Cerebellar cortex (tissue), 1 donor: ENCODE results near the gene C2CD4C.
"Not testable (repeated sequence)": the region's sequence is repeated elsewhere in the genome, so short reads cannot be mapped to it uniquely, and the experiment has no call there.

ENCODE experiments used
- DNase-seq: peaks from one replicate; pipeline ENCODE4 v3.0.0-alpha.2; 2015; ENCODE audit warnings: low spot score

Gene C2CD4C

GRCh38 chr19:408902-409515, at the start of gene C2CD4C:
Gene C2CD4C (minus strand): TSS chr19:409147. CDS start chr19:408361, 786 bp downstream.
- DNase-seq, result no peak

- DNase-seq, result no peak
Observed at GRCh38 chr19:458091-459042, 49.4 kb upstream of the C2CD4C start.

- DNase-seq, result no peak
Observed at GRCh38 chr19:457636-458035, 48.7 kb upstream of the C2CD4C start.

DNA sequence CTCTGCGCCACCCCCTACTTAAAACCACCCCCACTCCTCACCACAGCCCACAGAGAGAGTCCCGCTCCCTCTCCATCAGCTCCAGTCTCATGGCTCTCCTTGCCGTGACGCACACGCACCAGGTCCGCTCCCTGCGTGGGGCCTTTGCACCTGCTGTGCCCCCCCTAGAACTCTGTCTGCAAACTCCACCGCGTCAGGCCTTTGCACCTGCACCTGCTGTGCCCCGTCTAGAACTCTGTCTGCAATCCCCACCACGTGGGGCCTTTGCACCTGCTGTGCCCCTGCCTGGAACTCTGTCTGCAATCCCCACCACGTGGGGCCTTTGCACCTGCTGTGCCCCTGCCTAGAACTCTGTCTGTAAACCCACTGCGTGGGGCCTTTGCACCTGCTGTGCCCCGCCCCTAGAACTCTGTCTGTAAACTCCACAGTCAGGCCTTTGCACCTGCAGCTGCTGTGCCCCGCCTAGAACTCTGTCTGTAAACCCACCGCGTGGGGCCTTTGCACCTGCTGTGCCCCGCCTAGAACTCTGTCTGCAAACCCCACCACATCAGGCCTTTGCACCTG, 47.7 kb upstream of the C2CD4C start:
- DNase-seq, result no peak

GRCh38 chr19:455851-456546, 47.1 kb upstream of the C2CD4C start:
- DNase-seq, result no peak

GRCh38 chr19:455031-455705, 46.2 kb upstream of the C2CD4C start:
- no peak for DNase-seq

DNA sequence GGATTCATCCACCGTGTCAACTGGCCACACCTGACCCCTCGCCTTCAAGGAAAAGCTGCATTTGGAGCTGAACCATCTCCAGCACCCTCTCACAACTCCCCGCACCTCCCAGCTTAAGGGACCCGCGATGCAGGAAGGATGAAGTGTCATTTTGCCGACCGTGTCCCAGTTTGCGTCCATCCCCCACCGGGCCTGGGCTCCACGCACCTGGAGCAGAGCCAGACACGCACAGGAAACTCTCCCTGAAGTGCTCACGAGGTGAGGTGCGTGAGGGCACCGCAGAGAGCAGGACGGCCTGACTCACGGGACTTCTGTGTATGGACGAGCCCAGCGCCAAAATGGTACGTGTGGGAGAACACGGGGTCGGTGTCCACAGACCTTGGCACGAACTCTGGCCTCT, 44.7 kb upstream of the C2CD4C start:
- no peak for DNase-seq

DNA sequence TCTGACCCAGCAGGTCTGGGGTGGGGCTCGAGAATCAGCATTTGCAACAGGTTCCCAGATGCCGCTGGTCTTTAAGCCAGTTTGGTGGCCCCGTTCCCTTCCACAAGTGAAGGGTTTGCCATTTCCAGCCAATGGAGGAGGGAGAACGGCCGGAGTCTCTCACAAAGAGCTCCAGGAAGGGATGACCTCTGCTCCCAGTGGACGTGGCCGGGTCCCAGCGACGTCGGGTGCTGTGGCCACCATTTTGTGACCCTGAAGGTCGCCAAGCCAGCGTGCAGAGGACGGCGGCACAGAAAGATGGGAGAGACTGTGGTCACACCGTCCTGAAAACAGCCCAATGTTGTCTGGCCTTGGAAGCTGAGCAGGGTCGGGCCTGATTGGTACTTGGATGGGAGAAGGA, 43.9 kb upstream of the C2CD4C start:
- DNase-seq, result no peak

- DNase-seq, result not testable (repeated sequence)
Observed at GRCh38 chr19:450912-451481, 42.0 kb upstream of the C2CD4C start.

DNA sequence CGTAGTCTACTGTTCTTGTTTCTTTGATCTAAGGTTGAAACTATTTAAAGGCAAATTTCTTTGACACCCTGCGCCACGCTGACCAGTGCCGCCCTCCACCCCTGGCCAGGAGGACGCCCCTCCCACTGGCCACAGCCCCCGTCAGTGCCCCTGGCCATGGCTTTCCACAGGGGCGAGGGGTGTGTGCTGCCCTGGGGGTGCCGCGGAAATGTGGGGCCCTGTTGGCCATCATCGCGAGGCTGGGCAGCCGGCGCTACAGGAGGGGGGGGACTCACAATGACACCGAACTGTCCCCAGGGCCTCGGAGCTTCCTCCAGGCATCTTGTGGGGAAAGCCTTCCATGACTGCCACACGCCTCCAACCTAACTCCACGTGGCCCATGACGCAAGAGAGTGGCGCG, 41.0 kb upstream of the C2CD4C start:
- no peak for DNase-seq

GRCh38 chr19:447816-448560, 39.0 kb upstream of the C2CD4C start:
- no peak for DNase-seq

DNA sequence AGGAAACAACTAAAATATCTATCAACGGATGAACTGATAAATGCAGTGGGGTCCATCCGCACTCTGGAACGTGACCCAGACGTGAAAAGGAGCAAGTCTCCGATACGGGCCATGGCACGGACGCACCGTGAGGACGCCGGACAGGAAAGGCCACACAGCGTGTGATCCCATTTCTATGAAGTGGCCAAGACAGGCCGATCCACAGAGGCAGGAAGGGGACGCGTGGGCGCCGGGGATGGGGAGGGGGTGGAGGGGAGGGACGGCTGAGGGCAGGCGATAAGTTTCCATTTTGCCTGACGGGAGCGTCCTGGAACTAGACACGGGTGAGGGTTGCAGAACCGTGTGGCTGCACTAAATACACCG, 38.1 kb upstream of the C2CD4C start:
- no peak for DNase-seq

- no peak for DNase-seq
Observed at GRCh38 chr19:444677-445210, 35.8 kb upstream of the C2CD4C start.

DNA sequence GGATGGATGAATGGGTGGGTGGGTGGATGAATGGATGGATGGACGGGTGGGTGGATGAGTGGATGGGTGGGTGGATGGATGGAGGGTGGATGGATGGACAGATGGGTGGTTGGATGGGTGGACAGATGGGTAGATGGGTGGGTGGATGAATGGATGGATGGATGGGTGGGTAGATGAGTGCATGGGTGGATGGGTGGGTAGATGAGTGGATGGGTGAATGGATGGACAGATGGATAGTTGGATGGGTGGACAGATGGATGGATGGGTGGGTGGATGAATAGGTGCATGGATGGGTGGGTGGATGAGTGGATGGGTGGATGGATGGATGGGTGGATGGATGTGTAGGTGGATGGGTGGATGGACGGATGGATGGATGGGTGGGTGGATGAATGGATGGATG, 34.1 kb upstream of the C2CD4C start:
- no peak for DNase-seq

GRCh38 chr19:442085-442484, 33.1 kb upstream of the C2CD4C start:
- no peak for DNase-seq

DNA sequence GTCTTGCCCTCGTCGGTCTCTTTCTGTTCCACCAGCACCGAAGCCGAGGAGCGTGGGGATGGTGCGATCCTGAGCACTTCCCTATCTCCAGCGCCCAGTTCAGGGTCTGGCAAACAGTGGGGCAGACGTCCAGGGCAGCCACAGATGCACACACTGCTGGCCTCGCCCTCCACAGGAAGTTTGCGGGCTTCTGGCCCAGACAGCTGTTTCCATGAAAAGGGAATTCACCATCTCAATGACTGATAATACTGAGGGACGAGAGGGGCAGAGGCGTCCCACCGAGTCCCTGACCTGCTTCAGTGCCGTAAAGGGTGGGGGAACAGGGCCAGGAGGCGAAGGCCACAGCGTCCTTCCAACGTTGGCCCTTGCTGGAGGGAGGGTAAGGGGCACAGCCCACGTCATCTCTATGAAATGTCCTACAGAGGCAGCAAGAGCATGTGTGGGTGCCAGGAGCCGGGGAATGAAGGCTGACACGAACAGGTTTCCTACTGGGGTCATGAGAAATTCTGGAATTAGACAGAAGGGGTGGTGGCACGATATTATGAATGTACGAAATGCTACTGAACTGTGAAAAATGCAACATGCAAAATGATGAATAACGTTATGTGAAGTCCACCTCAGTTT, 32.4 kb upstream of the C2CD4C start:
- no peak for DNase-seq

DNA sequence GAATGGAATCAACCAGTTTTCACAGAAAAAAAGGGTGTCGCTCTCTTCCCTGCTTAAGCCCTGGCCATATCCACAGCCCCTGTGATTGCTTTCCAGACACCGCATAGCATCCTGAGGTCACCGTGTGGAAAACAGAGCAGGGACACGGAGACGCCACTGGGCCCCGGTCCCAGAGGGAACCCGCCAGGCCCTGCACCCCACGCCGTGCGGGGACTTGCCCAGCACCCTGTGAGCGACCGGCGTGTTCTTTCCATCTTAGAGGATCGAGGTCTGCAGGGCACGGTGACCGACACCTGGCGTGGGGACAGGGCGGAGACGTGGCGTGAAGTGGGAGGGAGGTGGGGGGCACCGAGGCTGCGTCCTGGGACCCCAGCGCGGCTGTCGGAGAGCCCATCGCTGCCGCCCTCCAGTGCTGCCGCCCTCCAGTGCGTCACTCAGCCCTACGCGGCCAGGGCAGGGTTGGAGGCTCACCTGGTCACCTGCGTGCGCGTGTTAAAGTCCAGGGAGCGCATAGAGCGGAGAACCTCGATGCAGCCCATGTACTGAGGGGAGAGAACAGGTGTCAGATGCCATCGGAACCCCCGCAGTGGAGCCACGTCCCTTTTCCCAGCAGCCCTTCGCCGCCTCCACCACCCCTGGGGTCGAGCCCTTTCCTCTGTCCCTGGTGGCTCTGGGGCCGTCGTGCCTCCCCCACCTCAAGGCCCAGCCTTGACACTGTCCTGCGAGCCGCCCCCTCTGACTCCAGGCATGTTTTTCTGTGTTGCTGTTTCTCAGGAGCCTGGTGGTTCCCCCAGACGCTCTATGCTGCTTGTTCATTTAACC, 31.7 kb upstream of the C2CD4C start:
- no peak for DNase-seq

GRCh38 chr19:439167-439900, 30.4 kb upstream of the C2CD4C start:
- no peak for DNase-seq
